ENCODE results near the gene OCIAD1.
"Not testable (repeated sequence)": the region's sequence is repeated elsewhere in the genome, so short reads cannot be mapped to it uniquely, and the experiment has no call there.

OCIAD1 gene

GRCh38 chr4:48830706-48831531, at the start of gene OCIAD1:
TSS of gene OCIAD1 (plus strand) at chr4:48831088. CDS start at chr4:48832625, 1,537 bp downstream.
- DNase-seq (ENCODE audit: low read depth in 2 of 2): peak; percentile 81 to 88

- no peak for DNase-seq (ENCODE audit: low read depth in 2 of 2)
These were observed 48.9 kb upstream of the OCIAD1 start for GRCh38 chr4:48781968-48782367.

- DNase-seq (ENCODE audit: low read depth in 2 of 2): no peak
These were observed 45.6 kb upstream of the OCIAD1 start for GRCh38 chr4:48785302-48785701.

GRCh38 chr4:48786549-48786948, 44.3 kb upstream of the OCIAD1 start:
- DNase-seq (ENCODE audit: low read depth in 2 of 2): no peak

GRCh38 chr4:48787056-48787455, 43.8 kb upstream of the OCIAD1 start:
- DNase-seq (ENCODE audit: low read depth in 2 of 2): no peak

GRCh38 chr4:48790561-48790960, 40.3 kb upstream of the OCIAD1 start:
- DNase-seq (ENCODE audit: low read depth in 2 of 2): no peak

GRCh38 chr4:48791313-48791712, 39.6 kb upstream of the OCIAD1 start:
- DNase-seq (ENCODE audit: low read depth in 2 of 2): no peak

GRCh38 chr4:48792348-48793006, 38.4 kb upstream of the OCIAD1 start:
- DNase-seq (ENCODE audit: low read depth in 2 of 2): no peak

- DNase-seq (ENCODE audit: low read depth in 2 of 2): no peak
These were observed 35.8 kb upstream of the OCIAD1 start for GRCh38 chr4:48795108-48795507.

GRCh38 chr4:48796191-48796926, 34.5 kb upstream of the OCIAD1 start:
- no peak for DNase-seq (ENCODE audit: low read depth in 2 of 2)

GRCh38 chr4:48796927-48797679, 33.8 kb upstream of the OCIAD1 start:
- DNase-seq (ENCODE audit: low read depth in 2 of 2): no peak

GRCh38 chr4:48798117-48798516, 32.8 kb upstream of the OCIAD1 start:
- no peak for DNase-seq (ENCODE audit: low read depth in 2 of 2)

- no peak for DNase-seq (ENCODE audit: low read depth in 2 of 2)
These were observed 31.7 kb upstream of the OCIAD1 start for GRCh38 chr4:48799157-48799556.

GRCh38 chr4:48800155-48800554, 30.7 kb upstream of the OCIAD1 start:
- DNase-seq (ENCODE audit: low read depth in 2 of 2): not testable (repeated sequence)

GRCh38 chr4:48801016-48801715, 29.7 kb upstream of the OCIAD1 start:
- no peak for DNase-seq (ENCODE audit: low read depth in 2 of 2)

- DNase-seq (ENCODE audit: low read depth in 2 of 2): no peak
These were observed 26.1 kb upstream of the OCIAD1 start for GRCh38 chr4:48804584-48805301.

- no peak for DNase-seq (ENCODE audit: low read depth in 2 of 2)
These were observed 18.0 kb upstream of the OCIAD1 start for GRCh38 chr4:48812866-48813265.

GRCh38 chr4:48813964-48814363, 16.9 kb upstream of the OCIAD1 start:
- no peak for DNase-seq (ENCODE audit: low read depth in 2 of 2)

- no peak for DNase-seq (ENCODE audit: low read depth in 2 of 2)
These were observed 15.4 kb upstream of the OCIAD1 start for GRCh38 chr4:48815483-48815882.

GRCh38 chr4:48816297-48816696, 14.6 kb upstream of the OCIAD1 start:
- DNase-seq (ENCODE audit: low read depth in 2 of 2): not testable (repeated sequence)
